Progenitor cell of endocrine pancreas (in vitro differentiated cells): Measurements from ENCODE around the gene MATN1. TPM values are rescaled to one million over a fixed set of nuclear protein-coding genes. Genes with fewer than 3 reads are reported as not detected.

ENCODE experiments used
- DNase-seq: peaks from one replicate; pipeline ENCODE4 v3.0.0; 2021; ENCODE audit warnings: low spot score; ENCODE audit not compliant: unreplicated experiment
- H3K27ac Mint-ChIP-seq: 2 replicates; pipeline ENCODE4 v1.8.0; 2021; ENCODE audit warnings: mild to moderate bottlenecking, moderate library complexity, mixed read lengths
- H3K27me3 Mint-ChIP-seq: 2 replicates; pipeline ENCODE4 v1.8.0; 2021; ENCODE audit warnings: mixed read lengths
- H3K36me3 Mint-ChIP-seq: 2 replicates; pipeline ENCODE4 v1.8.0; 2022; ENCODE audit warnings: mixed read lengths; ENCODE audit not compliant: insufficient read depth
- H3K4me1 Mint-ChIP-seq: 2 replicates; pipeline ENCODE4 v1.8.0; 2021; ENCODE audit warnings: low read depth, mixed read lengths
- H3K4me3 Mint-ChIP-seq: 2 replicates; pipeline ENCODE4 v1.8.0; 2021; ENCODE audit warnings: low read depth, mild to moderate bottlenecking, moderate library complexity, mixed read lengths
- H3K9me3 Mint-ChIP-seq: 2 replicates; pipeline ENCODE4 v1.8.0; 2021; ENCODE audit warnings: low read depth, mixed read lengths
- CTCF ChIP-seq: fragments of 200-600 bp; sonication (generic); IDR thresholded peaks from one replicate; pipeline ENCODE4 v1.5.0; 2021; ENCODE audit warnings: antibody characterized with exemption, mild to moderate bottlenecking; ENCODE audit not compliant: unreplicated experiment
- total RNA-seq: library from RNA; stranded (reverse); gene quantifications from 2 replicates; pipeline ENCODE4 v1.2.1, GENCODE V29; 2021

MATN1 gene
- total RNA-seq, 1 donor from 2014 or later = 0.14 TPM

DNA sequence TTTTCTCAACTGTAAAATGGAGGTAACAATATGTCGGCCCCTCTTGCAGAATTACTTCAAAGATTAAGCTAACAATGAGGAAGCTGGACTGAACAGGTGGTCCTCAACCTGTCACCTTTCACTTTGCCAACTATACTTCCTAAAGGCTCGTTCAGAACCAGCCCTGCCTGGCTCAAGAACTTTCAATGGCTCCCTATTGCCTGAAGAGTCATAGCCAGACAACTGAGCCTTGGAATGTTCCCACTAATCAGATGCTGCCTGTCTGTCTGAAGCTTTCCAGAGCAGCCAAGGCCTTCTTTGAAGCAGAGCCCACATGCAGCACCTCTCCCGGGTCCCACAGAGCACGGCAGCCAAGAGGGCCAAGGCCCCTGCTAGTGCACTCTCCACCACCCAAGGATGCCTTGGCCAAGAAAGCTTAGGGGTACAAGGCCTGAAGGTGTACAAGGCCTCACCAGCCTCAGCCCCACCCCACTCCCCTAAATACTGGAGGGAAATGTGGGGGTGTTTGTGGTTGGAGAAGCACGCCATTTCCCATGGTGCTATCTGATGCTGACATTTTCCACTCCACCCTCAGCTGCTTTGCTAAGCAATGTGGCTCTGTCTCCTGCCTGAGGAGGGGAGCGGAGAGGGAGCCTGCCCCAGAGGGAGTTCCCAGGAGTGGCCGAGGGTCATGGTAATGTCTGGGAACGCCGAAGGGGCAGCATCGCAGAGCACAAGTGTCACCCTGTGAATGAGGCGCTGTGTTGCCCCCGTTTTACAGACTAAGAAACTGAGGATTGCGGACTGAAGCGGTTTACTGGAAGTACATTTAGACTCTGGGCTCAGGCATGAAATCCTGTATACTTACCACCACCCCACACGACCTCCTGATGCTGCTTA is 42.4 kb upstream of the MATN1 start:
- H3K27ac Mint-ChIP-seq = no peak overlapping the region
- DNase-seq = no peak
- H3K27me3 Mint-ChIP-seq = peaks cover 26% of the 10 kb centered on the region
- H3K4me1 Mint-ChIP-seq = no peaks in the 10 kb centered on the region
- no peak overlapping the region for H3K4me3 Mint-ChIP-seq
- no peaks in the 10 kb centered on the region for H3K9me3 Mint-ChIP-seq
- no peak for TF ChIP-seq CTCF
- H3K36me3 Mint-ChIP-seq = no peaks in the 10 kb centered on the region

- no peak overlapping the region for H3K4me3 Mint-ChIP-seq
- no peak overlapping the region for H3K27ac Mint-ChIP-seq
- no peaks in the 10 kb centered on the region for H3K4me1 Mint-ChIP-seq
- H3K27me3 Mint-ChIP-seq = peaks cover 23% of the 10 kb centered on the region
- DNase-seq = no peak
- no peaks in the 10 kb centered on the region for H3K36me3 Mint-ChIP-seq
- no peaks in the 10 kb centered on the region for H3K9me3 Mint-ChIP-seq
- no peak for TF ChIP-seq CTCF
Measured at GRCh38 chr1:30764939-30765555, 41.7 kb upstream of the MATN1 start.

GRCh38 chr1:30764396-30764795 is 41.0 kb upstream of the MATN1 start:
- no peak overlapping the region for H3K27ac Mint-ChIP-seq
- H3K27me3 Mint-ChIP-seq = peaks cover 22% of the 10 kb centered on the region
- H3K4me3 Mint-ChIP-seq = no peak overlapping the region
- TF ChIP-seq CTCF = no peak
- no peak for DNase-seq
- no peaks in the 10 kb centered on the region for H3K4me1 Mint-ChIP-seq
- H3K9me3 Mint-ChIP-seq = no peaks in the 10 kb centered on the region
- no peaks in the 10 kb centered on the region for H3K36me3 Mint-ChIP-seq

DNA sequence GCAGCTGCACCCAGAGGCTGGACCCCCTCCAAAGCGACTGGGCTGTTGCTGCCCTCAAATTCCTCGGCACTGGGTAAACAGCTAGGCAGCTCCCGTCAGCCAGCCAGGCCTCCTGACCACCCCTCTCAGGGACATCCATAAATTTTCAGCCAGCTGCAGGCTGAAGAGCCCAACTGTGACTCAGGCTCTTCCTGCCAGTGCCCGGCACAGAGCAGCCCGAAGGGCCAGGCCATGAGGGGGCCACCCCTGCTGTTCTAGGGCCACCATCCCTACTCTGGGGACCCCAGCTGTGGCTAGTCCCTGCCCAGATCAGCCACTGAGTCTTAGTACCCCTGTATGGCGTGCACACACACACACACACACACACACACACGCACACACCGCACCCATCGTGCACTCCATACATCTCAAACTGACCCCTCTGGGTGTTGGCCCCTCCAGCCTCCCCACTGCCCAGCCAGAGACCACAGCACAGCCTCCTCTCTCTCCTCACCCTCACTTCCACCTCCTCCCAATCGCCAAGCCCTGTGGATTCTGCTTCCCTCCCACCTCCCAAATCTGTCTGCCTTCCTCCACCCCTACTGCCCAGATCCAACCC is 40.4 kb upstream of the MATN1 start:
- no peak overlapping the region for H3K27ac Mint-ChIP-seq
- no peaks in the 10 kb centered on the region for H3K4me1 Mint-ChIP-seq
- H3K4me3 Mint-ChIP-seq = no peak overlapping the region
- no peaks in the 10 kb centered on the region for H3K36me3 Mint-ChIP-seq
- no peaks in the 10 kb centered on the region for H3K9me3 Mint-ChIP-seq
- TF ChIP-seq CTCF = no peak
- no peak for DNase-seq
- H3K27me3 Mint-ChIP-seq = peaks cover 17% of the 10 kb centered on the region

DNA sequence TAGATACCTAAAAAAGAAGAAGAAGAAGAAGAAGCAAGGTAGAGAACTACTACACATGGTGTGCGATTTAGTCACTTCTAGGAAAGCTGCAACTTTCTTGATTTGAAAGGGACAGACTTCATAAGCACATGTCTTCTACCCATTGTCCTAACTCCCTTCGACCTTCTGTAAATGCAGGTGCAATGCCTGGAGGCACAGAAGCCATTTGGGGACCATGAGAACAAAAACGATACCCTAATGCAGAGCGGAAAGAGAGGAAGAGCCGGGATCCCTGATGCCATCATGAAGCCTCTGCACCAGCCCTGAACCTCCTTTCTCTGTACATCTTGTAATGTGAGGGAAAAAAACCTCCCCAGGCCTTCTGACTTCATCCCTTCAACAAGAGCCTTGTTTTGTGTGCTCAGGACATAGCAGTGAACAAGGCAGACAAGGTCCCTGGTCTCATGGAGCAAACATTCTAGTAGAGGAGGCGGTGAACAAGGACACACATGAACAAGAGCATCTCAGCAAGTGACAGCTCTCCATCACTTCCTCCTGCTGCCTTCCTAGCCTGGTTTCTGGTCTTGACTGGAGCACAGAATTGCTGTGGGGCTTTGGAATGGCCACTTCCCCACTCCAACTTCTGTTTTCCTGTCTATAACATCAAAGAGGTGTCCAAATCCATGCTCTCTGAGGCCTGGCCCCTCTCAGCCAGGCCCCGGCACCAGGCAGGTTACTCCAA is 39.7 kb upstream of the MATN1 start:
- H3K36me3 Mint-ChIP-seq = no peaks in the 10 kb centered on the region
- no peak overlapping the region for H3K27ac Mint-ChIP-seq

More for the DNA sequence above, 39.7 kb upstream of the MATN1 start:
- Mint-ChIP-seq H3K27me3 (peaks cover 13% of the 10 kb centered on the region), H3K9me3 (no peaks in the 10 kb centered on the region), H3K4me3 (no peak overlapping the region), H3K4me1 (no peaks in the 10 kb centered on the region)
- no peak for DNase-seq
- no peak for TF ChIP-seq CTCF
